Progenitor cell of endocrine pancreas (in vitro differentiated cells): Measurements from ENCODE around the gene CTNNA1. TPM values are rescaled to one million over a fixed set of nuclear protein-coding genes. Genes with fewer than 3 reads are reported as not detected.

Experiments used
- DNase-seq: peaks from one replicate; pipeline ENCODE4 v3.0.0; 2021; ENCODE audit warnings: low spot score; ENCODE audit not compliant: unreplicated experiment
- H3K27ac Mint-ChIP-seq: 2 replicates; pipeline ENCODE4 v1.8.0; 2021; ENCODE audit warnings: mild to moderate bottlenecking, moderate library complexity, mixed read lengths
- H3K27me3 Mint-ChIP-seq: 2 replicates; pipeline ENCODE4 v1.8.0; 2021; ENCODE audit warnings: mixed read lengths
- H3K36me3 Mint-ChIP-seq: 2 replicates; pipeline ENCODE4 v1.8.0; 2022; ENCODE audit warnings: mixed read lengths; ENCODE audit not compliant: insufficient read depth
- H3K4me1 Mint-ChIP-seq: 2 replicates; pipeline ENCODE4 v1.8.0; 2021; ENCODE audit warnings: low read depth, mixed read lengths
- H3K4me3 Mint-ChIP-seq: 2 replicates; pipeline ENCODE4 v1.8.0; 2021; ENCODE audit warnings: low read depth, mild to moderate bottlenecking, moderate library complexity, mixed read lengths
- H3K9me3 Mint-ChIP-seq: 2 replicates; pipeline ENCODE4 v1.8.0; 2021; ENCODE audit warnings: low read depth, mixed read lengths
- CTCF ChIP-seq: fragments of 200-600 bp; sonication (generic); IDR thresholded peaks from one replicate; pipeline ENCODE4 v1.5.0; 2021; ENCODE audit warnings: antibody characterized with exemption, mild to moderate bottlenecking; ENCODE audit not compliant: unreplicated experiment
- total RNA-seq: library from RNA; stranded (reverse); gene quantifications from 2 replicates; pipeline ENCODE4 v1.2.1, GENCODE V29; 2021

The CTNNA1 gene
- total RNA-seq, 1 donor from 2014 or later, result 394 TPM

DNA sequence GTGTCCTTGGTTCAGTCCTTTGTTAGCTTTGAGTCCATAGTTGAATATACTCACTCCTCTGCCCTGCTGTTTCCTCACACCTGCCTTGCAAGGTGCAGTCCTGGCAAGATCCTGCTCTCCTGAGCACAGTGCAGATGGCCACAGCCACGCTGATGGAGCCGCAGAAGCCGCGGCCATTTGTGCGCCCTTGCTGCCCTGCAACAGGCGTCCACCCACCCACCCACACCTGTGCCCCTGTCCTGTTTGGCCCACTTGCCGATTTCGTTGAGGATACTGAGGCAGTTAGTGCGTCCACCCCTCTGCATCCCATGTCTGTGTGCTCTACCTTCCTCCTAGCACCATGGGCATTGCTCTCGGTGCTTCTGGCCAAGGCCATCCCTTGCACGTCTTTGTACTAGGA is 173.0 kb downstream of the CTNNA1 start:
- Mint-ChIP-seq H3K27ac (peak overlapping the region; percentile 89), H3K4me1 (peaks cover 3% of the 10 kb centered on the region), H3K4me3 (no peak overlapping the region), H3K27me3 (no peaks in the 10 kb centered on the region), H3K36me3 (peaks cover 32% of the 10 kb centered on the region), H3K9me3 (no peaks in the 10 kb centered on the region)
- DNase-seq, result no peak
- TF ChIP-seq CTCF, result no peak

- Mint-ChIP-seq H3K9me3 (no peaks in the 10 kb centered on the region), H3K4me1 (peaks cover 3% of the 10 kb centered on the region), H3K36me3 (peaks cover 35% of the 10 kb centered on the region), H3K4me3 (no peak overlapping the region), H3K27ac (peak overlapping the region; percentile 89), H3K27me3 (no peaks in the 10 kb centered on the region)
- TF ChIP-seq CTCF, result no peak
- DNase-seq, result no peak
These were observed 173.6 kb downstream of the CTNNA1 start for GRCh38 chr5:138926688-138927448.

DNA sequence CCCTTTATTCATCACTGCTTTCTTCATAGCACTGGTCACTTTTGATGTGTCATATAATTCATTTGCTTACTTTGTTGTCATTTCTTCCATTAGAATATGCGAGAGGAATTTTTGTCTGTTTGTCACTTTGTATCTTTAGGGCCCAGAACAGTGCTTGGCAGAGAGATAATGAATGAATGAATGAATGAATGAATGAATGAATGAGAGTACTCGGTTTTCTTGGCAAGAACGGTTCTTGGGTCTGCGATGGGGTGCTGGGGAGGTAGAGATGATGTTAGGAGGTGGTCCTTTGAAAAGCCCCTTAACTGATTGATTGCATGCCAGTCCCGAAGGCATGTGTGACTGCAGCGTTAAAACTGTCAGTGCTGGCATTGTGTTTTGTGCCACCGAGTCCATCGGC is 174.3 kb downstream of the CTNNA1 start:
- no peak for DNase-seq
- peaks cover 35% of the 10 kb centered on the region for H3K36me3 Mint-ChIP-seq
- no peaks in the 10 kb centered on the region for H3K27me3 Mint-ChIP-seq
- H3K9me3 Mint-ChIP-seq, result no peaks in the 10 kb centered on the region
- TF ChIP-seq CTCF, result no peak
- H3K27ac Mint-ChIP-seq, result no peak overlapping the region
- H3K4me1 Mint-ChIP-seq, result peaks cover 2% of the 10 kb centered on the region
- H3K4me3 Mint-ChIP-seq, result no peak overlapping the region

GRCh38 chr5:138927979-138928378 is 174.8 kb downstream of the CTNNA1 start:
- Mint-ChIP-seq H3K36me3 (peaks cover 35% of the 10 kb centered on the region), H3K27ac (no peak overlapping the region)

DNA sequence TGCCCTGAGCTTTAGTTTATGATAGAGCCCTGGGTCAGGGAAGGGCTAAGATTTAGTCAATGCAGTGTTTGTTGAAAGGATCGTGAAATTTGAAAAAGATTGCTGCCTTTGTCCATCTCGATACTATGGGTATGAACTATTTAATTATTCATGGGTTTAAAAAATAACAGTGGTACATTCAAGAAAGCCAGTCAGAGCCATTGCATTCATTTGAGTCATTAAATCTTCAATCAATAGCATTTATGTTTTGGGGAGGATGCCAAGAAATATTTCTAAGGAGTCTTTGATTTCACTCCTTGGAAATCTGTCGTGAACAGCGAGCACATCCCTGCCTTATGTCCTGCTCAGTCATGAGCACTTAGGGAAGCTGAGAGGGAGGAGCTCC is 176.3 kb downstream of the CTNNA1 start:
- TF ChIP-seq CTCF, result no peak
- H3K4me3 Mint-ChIP-seq, result no peak overlapping the region
- no peaks in the 10 kb centered on the region for H3K9me3 Mint-ChIP-seq
- H3K36me3 Mint-ChIP-seq, result peaks cover 39% of the 10 kb centered on the region
- no peak for DNase-seq
- peak overlapping the region; percentile 34 for H3K27ac Mint-ChIP-seq
- no peaks in the 10 kb centered on the region for H3K4me1 Mint-ChIP-seq
- H3K27me3 Mint-ChIP-seq, result no peaks in the 10 kb centered on the region

More at GRCh38 chr5:138927979-138928378, 174.8 kb downstream of the CTNNA1 start:
- Mint-ChIP-seq H3K4me3 (no peak overlapping the region), H3K4me1 (no peaks in the 10 kb centered on the region), H3K27me3 (no peaks in the 10 kb centered on the region), H3K9me3 (no peaks in the 10 kb centered on the region)
- TF ChIP-seq CTCF, result no peak
- no peak for DNase-seq
